Medulla oblongata (tissue), 1 donor: ENCODE measurements around the gene SP140.
"Not testable (repeated sequence)": the region's sequence is repeated elsewhere in the genome, so short reads cannot be mapped to it uniquely, and the experiment has no call there.

Source experiments
- DNase-seq: peaks from one replicate; pipeline ENCODE4 v3.0.0-alpha.2; 2015; ENCODE audit errors: extremely low spot score

SP140 gene

GRCh38 chr2:230224458-230224857, 1.1 kb upstream of the SP140 start:
- no peak for DNase-seq

GRCh38 chr2:230226051-230226551, 565 bp downstream of the SP140 start:
- peak; percentile 36 for DNase-seq

GRCh38 chr2:230227216-230227615, 1.7 kb downstream of the SP140 start:
- no peak for DNase-seq

- DNase-seq: no peak
These were observed 4.6 kb downstream of the SP140 start for GRCh38 chr2:230230087-230230486.

- DNase-seq: no peak
These were observed 5.1 kb downstream of the SP140 start for GRCh38 chr2:230230496-230231200.

GRCh38 chr2:230231251-230231650, 5.7 kb downstream of the SP140 start:
- no peak for DNase-seq

- DNase-seq: no peak
These were observed 8.7 kb downstream of the SP140 start for GRCh38 chr2:230234122-230234722.

- no peak for DNase-seq
These were observed 9.3 kb downstream of the SP140 start for GRCh38 chr2:230234845-230235244.

- DNase-seq: no peak
These were observed 18.7 kb downstream of the SP140 start for GRCh38 chr2:230244211-230244610.

- no peak for DNase-seq
These were observed 20.7 kb downstream of the SP140 start for GRCh38 chr2:230246206-230246605.

GRCh38 chr2:230250231-230250630, 24.7 kb downstream of the SP140 start:
- DNase-seq: no peak

GRCh38 chr2:230254152-230254881, 28.8 kb downstream of the SP140 start:
- no peak for DNase-seq

- no peak for DNase-seq
These were observed 31.3 kb downstream of the SP140 start for GRCh38 chr2:230256733-230257332.

GRCh38 chr2:230258483-230258882, 32.9 kb downstream of the SP140 start:
- no peak for DNase-seq

GRCh38 chr2:230262246-230262645, 36.7 kb downstream of the SP140 start:
- no peak for DNase-seq

- DNase-seq: not testable (repeated sequence)
These were observed 39.4 kb downstream of the SP140 start for GRCh38 chr2:230264945-230265344.

- no peak for DNase-seq
These were observed 41.1 kb downstream of the SP140 start for GRCh38 chr2:230266638-230267037.

GRCh38 chr2:230267059-230267458, 41.5 kb downstream of the SP140 start:
- no peak for DNase-seq

GRCh38 chr2:230267556-230267955, 42.0 kb downstream of the SP140 start:
- no peak for DNase-seq

- peak; percentile 5 for DNase-seq
These were observed 43.2 kb downstream of the SP140 start for GRCh38 chr2:230268606-230269243.

GRCh38 chr2:230269715-230270114, 44.2 kb downstream of the SP140 start:
- DNase-seq: no peak

- no peak for DNase-seq
These were observed 57.4 kb downstream of the SP140 start for GRCh38 chr2:230282936-230283335.
